ENCODE results near the gene TSPAN33.
"Not testable (repeated sequence)": the region's sequence is repeated elsewhere in the genome, so short reads cannot be mapped to it uniquely, and the experiment has no call there.

GRCh38 chr7:129173861-129174260 lies 29.4 kb downstream of the TSPAN33 start:
- TF ChIP-seq CTCF (IDR thresholded peaks at IDR 0.05); POLR2A (IDR thresholded peaks at IDR 0.05; ENCODE audit: low read depth); POLR2AphosphoS5 (IDR thresholded peaks at IDR 0.05); EP300 (IDR thresholded peaks at IDR 0.05): not testable (repeated sequence)
